ENCODE measurements around the gene ME3. TPM values are rescaled to one million over a fixed set of nuclear protein-coding genes. Genes with fewer than 3 reads are reported as not detected.
"Not testable (repeated sequence)": the region's sequence is repeated elsewhere in the genome, so short reads cannot be mapped to it uniquely, and the experiment has no call there.

The ME3 gene
- total RNA-seq, 1 experiment from 2014 or later, result 2.9 TPM

DNA sequence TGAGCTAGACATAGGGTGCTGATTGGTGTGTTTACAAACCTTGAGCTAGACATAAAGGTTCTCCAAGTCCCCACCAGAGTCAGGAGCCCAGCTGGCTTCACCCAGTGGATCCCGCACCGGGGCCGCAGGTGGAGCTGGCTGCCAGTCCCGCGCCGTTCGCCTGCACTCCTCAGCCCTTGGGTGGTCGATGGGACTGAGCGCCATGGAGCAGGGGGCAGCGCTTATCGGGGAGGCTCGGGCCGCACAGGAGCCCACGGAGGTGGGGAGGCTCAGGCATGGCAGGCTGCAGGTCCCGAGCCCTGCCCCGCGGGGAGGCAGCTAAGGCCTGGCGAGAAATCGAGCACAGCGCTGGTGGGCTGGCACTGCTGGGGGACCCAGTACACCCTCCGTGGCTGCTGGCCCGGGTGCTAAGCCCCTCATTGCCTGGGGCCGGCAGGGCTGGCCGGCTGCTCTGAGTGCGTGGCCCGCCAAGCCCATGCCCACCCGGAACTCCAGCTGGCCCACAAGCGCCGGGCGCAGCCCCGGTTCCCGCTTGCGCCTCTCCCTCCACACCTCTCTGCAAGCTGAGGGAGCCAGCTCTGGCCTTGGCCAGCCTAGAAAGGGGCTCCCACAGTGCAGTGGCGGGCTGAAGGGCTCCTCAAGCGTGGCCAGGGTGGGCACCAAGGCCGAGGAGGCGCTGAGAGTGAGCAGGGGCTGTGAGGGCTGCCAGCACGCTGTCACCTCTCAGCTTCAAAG lies 238.9 kb downstream of the ME3 start:
- H3K27me3 ChIP-seq (replicated peaks); H3K27ac ChIP-seq; H3K4me3 ChIP-seq; DNase-seq (ENCODE audit: low read depth in 1 of 2, low spot score in 2 of 2); H3K36me3 ChIP-seq; H3K9me3 ChIP-seq (replicated peaks); H3K4me1 ChIP-seq (replicated peaks): not testable (repeated sequence)

DNA sequence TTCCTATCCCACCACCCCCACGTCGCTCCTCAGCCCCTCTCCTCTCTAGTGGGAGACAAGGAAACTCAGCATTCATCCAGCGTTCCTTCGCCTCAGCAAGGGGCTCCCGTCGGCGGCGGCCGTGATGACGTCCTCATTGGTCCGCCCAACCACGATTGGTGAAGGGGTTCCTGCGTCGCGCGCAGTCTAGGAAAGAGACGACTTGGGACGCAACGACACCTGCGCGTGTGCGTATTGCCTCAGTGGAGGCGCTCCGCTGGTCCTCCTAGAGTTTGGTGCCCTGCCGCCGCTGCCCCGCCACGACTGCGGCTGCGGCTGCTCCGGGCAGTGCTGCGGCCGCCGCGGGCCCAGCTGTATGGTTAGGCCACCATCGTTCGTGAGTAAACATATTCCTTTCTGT lies 241.2 kb downstream of the ME3 start:
- no peaks in the 10 kb centered on the region for H3K27me3 ChIP-seq (replicated peaks)
- no peak overlapping the region for H3K27ac ChIP-seq
- no peaks in the 10 kb centered on the region for H3K36me3 ChIP-seq
- no peak overlapping the region for H3K4me3 ChIP-seq
- no peaks in the 10 kb centered on the region for H3K4me1 ChIP-seq (replicated peaks)
- DNase-seq (ENCODE audit: low read depth in 1 of 2, low spot score in 2 of 2), result no peak
- no peaks in the 10 kb centered on the region for H3K9me3 ChIP-seq (replicated peaks)

DNA sequence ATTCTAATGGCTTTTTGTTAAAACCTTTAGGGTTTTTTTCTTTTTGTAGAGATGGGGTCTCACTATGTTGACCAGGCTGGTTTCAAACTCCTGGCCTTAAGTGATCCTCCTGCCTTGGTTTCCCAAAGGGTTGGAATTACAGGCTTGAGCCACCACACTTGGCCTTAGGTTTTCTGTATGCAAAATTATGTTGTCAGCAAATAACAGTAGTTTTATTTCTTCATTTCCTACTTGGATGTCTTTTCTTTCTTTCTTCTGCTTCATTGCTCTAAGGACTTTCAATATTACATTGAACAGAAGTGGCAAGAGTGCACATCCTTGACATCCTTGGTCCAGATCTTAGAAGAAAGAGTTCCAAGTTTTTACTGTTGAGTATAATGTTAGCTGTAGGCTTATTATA lies 245.0 kb downstream of the ME3 start:
- H3K4me1 ChIP-seq (replicated peaks), result no peaks in the 10 kb centered on the region
- no peak overlapping the region for H3K27ac ChIP-seq
- H3K36me3 ChIP-seq, result no peaks in the 10 kb centered on the region
- no peak for DNase-seq (ENCODE audit: low read depth in 1 of 2, low spot score in 2 of 2)
- no peak overlapping the region for H3K4me3 ChIP-seq
- no peaks in the 10 kb centered on the region for H3K9me3 ChIP-seq (replicated peaks)
- no peaks in the 10 kb centered on the region for H3K27me3 ChIP-seq (replicated peaks)

DNA sequence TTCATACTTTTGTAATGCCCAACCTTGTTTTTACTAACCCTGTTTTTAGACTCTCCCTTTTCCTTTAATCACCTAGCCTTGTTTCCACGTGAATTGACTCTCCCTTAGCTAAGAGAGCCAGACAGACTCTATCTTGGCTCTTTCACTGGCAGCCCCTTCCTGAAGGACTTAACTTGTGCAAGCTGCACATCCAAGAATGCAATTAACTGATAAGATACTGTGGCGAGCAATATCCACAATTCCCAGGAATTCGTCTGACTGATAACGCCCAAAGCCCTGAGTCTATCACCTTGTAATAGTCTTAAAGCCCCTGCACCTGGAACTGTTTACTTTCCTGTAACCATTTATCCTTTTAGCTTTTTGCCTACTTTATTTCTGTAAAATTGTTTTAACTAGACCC lies 248.9 kb downstream of the ME3 start:
- H3K9me3 ChIP-seq (replicated peaks); H3K4me1 ChIP-seq (replicated peaks); H3K36me3 ChIP-seq; DNase-seq (ENCODE audit: low read depth in 1 of 2, low spot score in 2 of 2); H3K27ac ChIP-seq; H3K27me3 ChIP-seq (replicated peaks); H3K4me3 ChIP-seq: not testable (repeated sequence)

DNA sequence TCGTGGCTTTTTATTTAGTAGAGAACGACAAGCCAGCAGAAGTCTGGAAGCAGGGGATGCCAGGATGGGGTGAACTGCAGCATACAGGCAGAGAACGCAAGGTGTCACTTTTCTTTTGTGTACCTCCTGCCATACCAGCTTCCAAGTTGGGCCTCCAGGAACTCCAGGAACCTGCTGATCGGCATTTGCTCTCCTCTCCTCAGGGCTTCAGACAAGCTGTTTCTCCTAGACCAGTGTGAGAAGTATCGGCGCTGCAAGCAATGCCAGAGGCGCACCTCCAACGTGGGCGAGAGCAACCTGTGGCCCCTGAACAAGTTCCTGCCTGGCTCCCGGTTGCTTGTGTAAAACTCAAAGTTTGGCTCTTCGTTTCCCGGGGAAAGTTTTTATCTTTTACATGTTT lies 250.0 kb downstream of the ME3 start:
- no peak overlapping the region for H3K4me3 ChIP-seq
- H3K9me3 ChIP-seq (replicated peaks), result no peaks in the 10 kb centered on the region
- no peak overlapping the region for H3K27ac ChIP-seq
- DNase-seq (ENCODE audit: low read depth in 1 of 2, low spot score in 2 of 2), result no peak
- H3K27me3 ChIP-seq (replicated peaks), result no peaks in the 10 kb centered on the region
- H3K36me3 ChIP-seq, result no peaks in the 10 kb centered on the region; the same call in 1 of the 2 replicates
- peaks cover 8% of the 10 kb centered on the region for H3K4me1 ChIP-seq (replicated peaks)

DNA sequence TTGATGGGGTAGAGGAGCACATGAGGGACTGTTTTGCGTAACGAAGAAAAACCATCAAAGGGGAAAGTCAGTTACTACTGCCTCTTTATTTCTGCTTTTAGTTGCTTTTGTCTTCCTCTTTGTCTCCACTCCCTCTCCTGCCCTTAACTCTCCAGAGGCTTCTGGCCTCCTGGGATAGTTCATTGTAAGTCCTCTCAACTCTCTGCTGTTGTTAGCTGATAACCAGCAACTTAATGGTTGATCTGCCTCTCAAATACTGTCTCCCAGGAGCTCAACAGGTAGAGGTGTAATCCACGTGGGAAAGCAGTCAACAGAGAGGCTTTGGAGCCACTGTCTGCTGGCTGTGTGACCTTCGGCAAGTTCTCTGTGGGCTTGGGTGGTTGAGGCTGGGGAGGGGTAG lies 250.5 kb downstream of the ME3 start:
- no peaks in the 10 kb centered on the region for H3K9me3 ChIP-seq (replicated peaks)
- no peaks in the 10 kb centered on the region; the same call in 1 of the 2 replicates for H3K36me3 ChIP-seq
- no peaks in the 10 kb centered on the region for H3K27me3 ChIP-seq (replicated peaks)
- DNase-seq (ENCODE audit: low read depth in 1 of 2, low spot score in 2 of 2), result no peak
- H3K4me1 ChIP-seq (replicated peaks), result peaks cover 8% of the 10 kb centered on the region
- no peak overlapping the region for H3K27ac ChIP-seq
- H3K4me3 ChIP-seq, result no peak overlapping the region

DNA sequence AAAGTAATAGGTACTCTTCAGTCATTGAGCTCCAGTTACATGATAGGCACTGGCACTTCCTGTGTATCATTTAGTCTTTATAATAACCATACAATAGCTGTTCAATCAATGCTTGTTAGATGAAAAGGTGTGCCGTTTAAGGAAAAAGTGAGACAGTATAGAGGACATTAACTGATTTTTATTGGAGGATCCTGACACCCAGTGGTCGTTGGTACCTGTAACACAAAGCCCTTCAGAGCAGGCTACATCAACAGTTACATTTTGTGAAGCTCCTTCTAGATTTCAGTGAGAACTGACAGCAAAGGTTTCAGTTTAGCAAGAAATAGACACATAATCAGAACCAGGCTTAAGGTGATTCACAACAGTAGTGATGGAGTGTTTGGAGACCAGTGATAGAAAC lies 253.5 kb downstream of the ME3 start:
- no peak for DNase-seq (ENCODE audit: low read depth in 1 of 2, low spot score in 2 of 2)
- Histone ChIP-seq H3K27ac (peak overlapping the region; percentile 29; the same call in 1 of the 2 replicates), H3K4me3 (no peak overlapping the region), H3K36me3 (no peaks in the 10 kb centered on the region; the same call in 1 of the 2 replicates), H3K27me3 (replicated peaks) (no peaks in the 10 kb centered on the region), H3K4me1 (replicated peaks) (peaks cover 8% of the 10 kb centered on the region), H3K9me3 (replicated peaks) (no peaks in the 10 kb centered on the region)

DNA sequence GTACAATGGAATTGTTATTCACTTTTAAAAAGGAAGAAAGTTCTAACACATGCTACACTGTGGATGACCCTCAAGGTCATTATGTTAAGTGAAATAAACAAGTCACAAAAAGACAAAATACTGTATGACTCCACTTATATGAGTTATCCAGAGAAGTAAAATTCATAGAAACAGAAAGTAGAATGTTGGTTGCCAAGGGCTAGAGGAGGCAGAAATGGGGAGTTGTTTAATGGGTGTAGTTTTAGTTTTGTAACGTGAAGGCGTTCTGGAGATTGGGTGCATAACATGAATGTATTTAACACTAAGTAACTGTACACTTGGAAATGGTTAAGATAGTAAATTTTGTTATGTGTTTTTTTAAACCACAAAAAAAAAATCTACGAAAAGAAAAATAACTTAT lies 253.9 kb downstream of the ME3 start:
- H3K4me3 ChIP-seq, result no peak overlapping the region
- H3K27ac ChIP-seq, result no peak overlapping the region
- H3K9me3 ChIP-seq (replicated peaks), result no peaks in the 10 kb centered on the region
- H3K36me3 ChIP-seq, result no peaks in the 10 kb centered on the region; the same call in 1 of the 2 replicates
- no peaks in the 10 kb centered on the region for H3K27me3 ChIP-seq (replicated peaks)
- no peak for DNase-seq (ENCODE audit: low read depth in 1 of 2, low spot score in 2 of 2)
- H3K4me1 ChIP-seq (replicated peaks), result peaks cover 8% of the 10 kb centered on the region

DNA sequence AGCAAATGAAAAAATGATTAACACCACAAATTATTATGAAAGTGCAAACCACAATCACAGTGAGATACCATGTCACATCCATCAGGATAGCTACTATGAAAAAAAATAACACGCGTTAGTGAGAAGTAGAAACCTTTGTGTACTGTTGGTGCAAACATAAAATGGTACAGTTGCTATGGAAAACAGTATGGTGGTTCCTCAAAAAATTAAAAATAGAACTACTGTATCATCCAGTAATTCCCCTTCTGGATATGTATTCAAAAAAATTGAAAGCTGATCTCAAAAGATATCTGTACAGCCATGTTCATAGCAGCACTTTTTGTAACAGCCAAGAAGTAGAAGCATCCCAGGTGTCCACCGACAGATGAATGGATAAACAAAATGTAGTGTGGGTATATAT lies 254.3 kb downstream of the ME3 start:
- Histone ChIP-seq H3K36me3 (no peaks in the 10 kb centered on the region; the same call in 1 of the 2 replicates), H3K27me3 (replicated peaks) (no peaks in the 10 kb centered on the region), H3K27ac (no peak overlapping the region), H3K4me3 (no peak overlapping the region), H3K4me1 (replicated peaks) (peaks cover 8% of the 10 kb centered on the region), H3K9me3 (replicated peaks) (no peaks in the 10 kb centered on the region)
- DNase-seq (ENCODE audit: low read depth in 1 of 2, low spot score in 2 of 2), result no peak

DNA sequence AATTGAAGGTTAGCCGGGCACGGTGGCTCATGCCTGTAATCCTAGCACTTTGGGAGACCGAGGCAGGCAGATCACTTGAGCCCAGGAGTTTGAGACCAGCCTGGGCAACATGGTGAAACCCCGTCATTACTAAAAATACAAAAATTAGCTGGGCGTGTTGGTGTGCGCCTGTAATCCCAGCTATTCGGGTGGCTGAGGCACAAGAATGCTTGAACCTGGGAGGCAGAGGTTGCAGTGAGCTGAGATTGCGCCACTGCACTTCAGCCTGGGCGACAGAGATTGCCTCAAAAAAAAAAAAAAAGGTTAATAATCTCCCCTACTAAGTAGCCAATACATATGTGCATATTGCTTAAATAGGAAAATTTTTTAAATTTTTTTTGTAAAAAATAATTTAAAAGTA lies 255.5 kb downstream of the ME3 start:
- H3K27me3 ChIP-seq (replicated peaks); H3K4me1 ChIP-seq (replicated peaks); H3K27ac ChIP-seq; H3K36me3 ChIP-seq; H3K9me3 ChIP-seq (replicated peaks); DNase-seq (ENCODE audit: low read depth in 1 of 2, low spot score in 2 of 2); H3K4me3 ChIP-seq: not testable (repeated sequence)

DNA sequence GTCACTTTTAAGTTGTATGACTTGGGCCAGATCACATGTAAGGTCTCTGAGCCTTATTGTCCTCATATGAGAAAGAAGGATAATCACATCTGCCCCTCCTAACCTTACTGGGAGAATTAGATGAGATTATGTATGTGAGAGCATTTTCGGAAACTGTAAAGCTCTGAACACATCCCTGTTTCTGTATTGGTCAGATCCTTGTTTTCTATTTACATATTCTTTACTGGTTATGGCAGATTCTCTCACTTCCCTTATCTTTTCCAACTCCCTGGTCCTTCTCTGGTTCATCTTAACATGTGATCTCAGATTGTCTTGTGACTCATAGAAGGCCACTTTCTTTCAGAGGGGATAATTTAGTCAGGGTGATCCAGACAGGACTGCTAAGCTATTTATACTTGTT lies 255.9 kb downstream of the ME3 start:
- peaks cover 8% of the 10 kb centered on the region for H3K4me1 ChIP-seq (replicated peaks)
- DNase-seq (ENCODE audit: low read depth in 1 of 2, low spot score in 2 of 2), result no peak
- H3K27ac ChIP-seq, result no peak overlapping the region
- H3K9me3 ChIP-seq (replicated peaks), result no peaks in the 10 kb centered on the region
- no peaks in the 10 kb centered on the region for H3K27me3 ChIP-seq (replicated peaks)
- H3K36me3 ChIP-seq, result no peaks in the 10 kb centered on the region; the same call in 1 of the 2 replicates
- no peak overlapping the region for H3K4me3 ChIP-seq

DNA sequence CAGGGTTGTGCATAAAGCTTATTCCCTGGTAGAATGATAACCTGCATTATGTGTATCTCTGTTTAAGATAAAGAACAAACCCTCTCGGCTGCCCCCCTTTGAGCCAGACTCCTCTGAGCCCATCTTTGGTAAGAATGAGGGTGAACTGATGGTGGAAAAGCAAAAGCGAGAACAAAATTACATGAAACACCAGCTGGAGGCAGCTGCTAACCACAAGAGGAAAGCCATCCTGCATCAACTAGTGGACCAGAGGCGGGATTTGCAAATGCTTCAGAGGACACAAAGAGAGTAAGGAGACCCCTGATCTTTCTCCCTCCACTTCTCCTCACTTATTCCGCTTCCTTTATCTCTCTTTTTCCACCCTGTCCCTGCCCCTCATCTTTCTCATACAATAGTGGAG lies 257.4 kb downstream of the ME3 start:
- Histone ChIP-seq H3K9me3 (replicated peaks) (no peaks in the 10 kb centered on the region), H3K36me3 (no peaks in the 10 kb centered on the region; the same call in 1 of the 2 replicates), H3K27ac (no peak overlapping the region), H3K27me3 (replicated peaks) (no peaks in the 10 kb centered on the region), H3K4me1 (replicated peaks) (peaks cover 8% of the 10 kb centered on the region), H3K4me3 (no peak overlapping the region)
- DNase-seq (ENCODE audit: low read depth in 1 of 2, low spot score in 2 of 2), result no peak

DNA sequence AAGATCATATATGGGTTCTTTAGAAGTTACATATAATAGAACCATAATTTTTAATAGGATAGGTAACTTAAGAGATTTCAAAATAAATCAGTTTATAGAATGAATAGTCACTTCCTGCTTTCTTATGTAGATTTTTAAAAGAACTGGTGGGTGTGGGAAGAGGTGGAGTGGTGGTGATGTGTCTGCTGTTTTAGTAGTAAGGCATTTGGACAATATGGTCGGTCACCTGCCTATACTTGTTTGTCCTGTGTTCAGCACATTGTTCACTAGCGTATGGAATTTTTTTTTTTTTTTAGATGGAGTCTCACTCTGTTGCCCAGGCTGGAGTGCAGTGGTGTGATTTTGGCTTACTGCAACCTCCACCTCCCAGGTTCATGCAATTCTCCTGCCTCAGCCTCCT lies 258.4 kb downstream of the ME3 start:
- Histone ChIP-seq H3K27ac (no peak overlapping the region), H3K4me1 (replicated peaks) (peaks cover 2% of the 10 kb centered on the region), H3K27me3 (replicated peaks) (no peaks in the 10 kb centered on the region), H3K4me3 (no peak overlapping the region), H3K36me3 (no peaks in the 10 kb centered on the region; the same call in 1 of the 2 replicates), H3K9me3 (replicated peaks) (no peaks in the 10 kb centered on the region)
- DNase-seq (ENCODE audit: low read depth in 1 of 2, low spot score in 2 of 2), result no peak

DNA sequence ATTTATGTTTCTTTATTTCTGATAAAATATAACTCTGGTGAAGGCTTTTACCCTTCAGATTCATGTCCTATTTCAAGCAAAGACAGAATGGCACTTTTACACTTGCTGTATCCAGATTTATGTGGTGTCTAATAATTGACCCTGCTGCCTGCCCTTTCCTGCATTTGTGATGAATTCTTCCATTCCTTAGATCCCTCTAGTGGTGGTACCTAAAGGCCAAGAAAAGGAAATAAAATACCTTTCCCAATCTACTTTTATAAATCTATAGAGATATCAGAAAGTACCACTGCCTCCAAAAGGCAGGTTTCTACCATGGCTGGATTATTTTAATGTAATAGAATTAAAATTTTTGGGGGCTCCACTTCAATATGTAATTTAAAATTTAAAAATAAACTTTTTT lies 263.6 kb downstream of the ME3 start:
- H3K4me1 ChIP-seq (replicated peaks), result no peaks in the 10 kb centered on the region
- DNase-seq (ENCODE audit: low read depth in 1 of 2, low spot score in 2 of 2), result no peak
- no peaks in the 10 kb centered on the region for H3K27me3 ChIP-seq (replicated peaks)
- H3K9me3 ChIP-seq (replicated peaks), result no peaks in the 10 kb centered on the region
- no peak overlapping the region for H3K27ac ChIP-seq
- no peaks in the 10 kb centered on the region; the same call in 1 of the 2 replicates for H3K36me3 ChIP-seq
- no peak overlapping the region for H3K4me3 ChIP-seq

DNA sequence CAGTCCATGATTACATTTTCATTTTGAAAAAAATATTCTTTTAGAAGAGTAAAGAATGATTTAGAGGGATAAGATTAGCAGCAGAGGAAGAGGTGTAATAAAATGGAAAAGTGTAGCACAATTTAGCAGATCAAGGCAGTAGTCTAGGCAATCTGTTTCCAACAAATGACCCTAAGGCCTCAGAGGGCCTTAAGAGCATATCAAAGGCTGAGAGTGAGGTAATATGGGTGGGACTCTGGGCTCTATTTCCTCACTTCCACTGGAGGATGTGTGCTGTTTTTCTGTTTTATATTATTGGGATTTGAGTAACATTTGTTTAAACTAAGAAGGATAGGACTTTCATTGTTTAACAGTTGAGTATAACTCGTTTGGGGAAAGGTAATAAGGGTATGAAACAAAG lies 269.0 kb downstream of the ME3 start:
- Histone ChIP-seq H3K4me1 (replicated peaks) (no peaks in the 10 kb centered on the region), H3K4me3 (no peak overlapping the region), H3K27me3 (replicated peaks) (no peaks in the 10 kb centered on the region), H3K9me3 (replicated peaks) (no peaks in the 10 kb centered on the region), H3K27ac (no peak overlapping the region), H3K36me3 (no peaks in the 10 kb centered on the region; the same call in 1 of the 2 replicates)
- no peak for DNase-seq (ENCODE audit: low read depth in 1 of 2, low spot score in 2 of 2)
